ENCODE measurements around the gene TLR8.
"Not testable (repeated sequence)": the region's sequence is repeated elsewhere in the genome, so short reads cannot be mapped to it uniquely, and the experiment has no call there.

Gene TLR8

DNA sequence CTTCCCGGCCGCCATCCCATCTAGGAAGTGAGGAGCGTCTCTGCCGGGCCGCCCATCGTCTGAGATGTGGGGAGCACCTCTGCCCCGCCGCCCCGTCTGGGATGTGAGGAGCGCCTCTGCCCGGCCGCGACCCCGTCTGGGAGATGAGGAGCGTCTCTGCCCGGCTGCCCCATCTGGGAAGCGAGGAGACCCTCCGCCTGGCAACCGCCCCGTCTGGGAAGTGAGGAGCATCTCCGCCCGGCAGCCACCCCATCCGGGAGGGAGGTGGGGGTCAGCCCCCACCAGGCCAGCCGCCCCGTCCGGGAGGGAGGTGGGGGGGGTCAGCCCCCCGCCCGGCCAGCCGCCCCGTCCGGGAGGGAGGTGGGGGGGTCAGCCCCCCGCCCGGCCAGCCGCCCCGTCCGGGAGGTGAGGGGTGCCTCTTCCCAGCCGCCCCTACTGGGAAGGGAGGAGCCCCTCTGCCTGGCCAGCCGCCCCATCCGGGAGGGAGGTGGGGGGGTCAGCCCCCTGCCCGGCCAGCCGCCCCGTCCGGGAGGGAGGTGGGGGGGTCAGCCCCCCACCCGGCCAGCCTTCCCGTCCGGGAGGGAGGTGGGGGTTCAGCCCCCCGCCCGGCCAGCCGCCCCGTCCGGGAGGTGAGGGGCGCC lies 56.9 kb downstream of the TLR8 start:
- not testable (repeated sequence) for DNase-seq (ENCODE audit: low read depth in 3 of 3, low spot score in 1 of 3)

DNA sequence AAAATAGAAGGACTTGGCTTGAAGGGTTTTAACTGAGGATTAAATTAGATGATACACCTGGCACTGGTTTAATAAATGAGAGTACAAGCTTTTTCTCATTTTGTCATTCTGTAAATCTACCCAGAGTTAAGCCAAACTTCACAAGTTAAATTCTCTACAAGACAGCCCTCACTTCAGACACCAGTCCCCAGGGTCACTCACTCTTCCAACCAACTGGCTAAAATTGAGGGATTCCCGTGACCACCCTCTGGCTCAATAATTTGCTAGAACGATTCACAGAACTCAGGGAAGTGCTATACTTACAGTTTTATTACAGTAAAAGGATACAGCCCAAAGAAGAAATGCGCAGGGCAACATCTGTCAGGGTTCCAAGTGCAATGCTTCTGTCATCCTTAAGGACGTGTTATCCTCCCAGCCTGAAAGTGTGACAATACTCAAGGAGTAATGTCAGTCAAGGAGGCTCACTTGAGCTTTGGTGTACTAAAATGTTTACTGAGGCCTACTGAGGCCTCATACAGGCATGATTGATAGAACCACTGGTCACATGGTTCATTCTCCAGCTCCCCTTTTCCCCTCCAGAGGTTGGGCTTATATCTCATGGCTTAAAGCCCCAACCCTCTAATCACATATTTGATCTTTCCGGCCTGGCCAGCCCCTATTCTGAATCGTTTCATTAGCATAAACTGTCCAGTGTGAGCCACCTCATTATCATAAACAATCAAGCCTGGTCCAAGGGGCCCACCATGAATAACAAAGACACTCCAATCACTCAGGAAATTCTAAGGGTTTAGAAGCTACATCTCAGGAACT lies 58.9 kb downstream of the TLR8 start:
- DNase-seq (ENCODE audit: low read depth in 3 of 3, low spot score in 1 of 3): no peak

GRCh38 chrX:12966151-12966550 lies 59.7 kb downstream of the TLR8 start:
- DNase-seq (ENCODE audit: low read depth in 3 of 3, low spot score in 1 of 3): no peak

GRCh38 chrX:12967711-12968465 lies 61.5 kb downstream of the TLR8 start:
- DNase-seq (ENCODE audit: low read depth in 3 of 3, low spot score in 1 of 3): no peak

DNA sequence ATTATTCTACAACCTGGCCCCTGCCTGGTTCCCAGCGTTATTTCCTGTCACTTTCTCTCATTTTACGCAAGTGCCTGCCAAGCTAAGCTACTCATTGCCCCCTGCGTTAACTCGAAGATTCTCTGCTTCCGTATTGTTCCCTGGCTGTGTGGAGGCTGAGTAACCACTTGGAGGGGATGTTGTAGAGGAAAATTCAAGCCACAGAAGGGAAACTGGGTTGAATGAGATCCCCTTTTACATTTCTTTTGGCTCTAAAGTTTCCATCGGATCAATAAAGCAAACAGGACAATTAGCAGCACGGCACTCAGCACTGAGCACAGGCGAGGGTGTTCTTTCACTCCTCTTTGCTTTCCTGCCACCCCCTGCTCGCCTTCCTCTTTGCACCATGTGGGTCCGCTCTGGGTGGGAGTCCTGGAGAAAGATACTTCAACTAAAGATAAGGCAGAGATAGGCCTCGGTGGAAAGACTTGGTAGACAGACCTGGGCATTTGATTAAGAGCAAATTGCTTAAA lies 64.3 kb downstream of the TLR8 start:
- DNase-seq (ENCODE audit: low read depth in 3 of 3, low spot score in 1 of 3): no peak

DNA sequence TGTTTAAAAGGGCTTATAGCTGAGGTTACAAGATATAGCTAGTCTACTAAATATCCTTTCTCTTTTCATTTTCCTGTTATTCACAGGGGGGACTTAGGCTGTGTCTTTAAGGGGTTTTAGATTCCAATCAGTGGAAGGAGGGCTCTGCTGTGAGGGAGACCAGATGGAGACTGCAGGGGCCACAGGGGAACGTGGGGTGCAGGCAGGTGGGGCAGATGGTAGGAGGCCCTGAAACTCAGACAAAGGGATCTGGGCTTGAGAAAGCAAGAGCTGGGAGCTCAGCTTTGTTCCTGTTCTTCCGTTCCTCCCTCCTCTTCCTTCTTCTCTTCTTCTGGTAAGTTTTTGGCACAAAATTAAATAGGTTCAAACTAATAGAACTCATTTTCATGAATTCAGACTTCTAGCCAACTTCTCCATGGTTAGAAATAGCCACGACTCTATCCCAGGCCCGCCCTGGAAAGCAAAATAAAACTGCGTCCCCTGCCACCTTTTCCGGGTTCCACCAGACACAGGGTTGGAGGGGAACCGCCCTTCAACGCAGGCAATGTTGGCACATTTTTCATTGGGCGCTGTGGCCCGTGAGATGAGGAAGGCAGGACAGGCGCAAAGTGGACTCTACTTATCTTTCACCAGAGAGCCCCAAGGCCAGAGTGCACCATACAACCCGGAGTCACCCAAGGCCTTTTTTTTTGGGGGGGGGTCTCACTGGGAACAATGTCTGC lies 65.0 kb downstream of the TLR8 start:
- DNase-seq (ENCODE audit: low read depth in 3 of 3, low spot score in 1 of 3): no peak

DNA sequence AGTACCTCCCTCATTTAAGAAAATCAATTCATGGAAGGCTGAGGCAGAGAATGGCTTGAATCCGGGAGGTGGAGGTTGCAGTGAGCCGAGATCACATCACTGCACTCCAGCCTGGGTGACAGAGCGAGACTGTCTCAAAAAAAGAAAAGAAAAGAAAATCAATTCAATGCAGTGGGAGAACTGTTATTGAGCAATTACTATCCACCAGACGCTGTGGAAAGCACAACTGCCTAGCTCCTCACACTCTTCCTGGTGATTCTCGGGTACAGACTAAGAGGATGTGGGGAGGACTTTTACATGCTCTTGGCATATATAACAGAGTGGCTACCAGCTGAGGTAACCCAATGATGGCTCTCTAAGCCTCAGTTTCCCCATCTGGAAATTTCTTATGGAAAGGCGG lies 65.8 kb downstream of the TLR8 start:
- DNase-seq (ENCODE audit: low read depth in 3 of 3, low spot score in 1 of 3): no peak

All from stimulated activated CD4-positive, alpha-beta T cell treated with anti-CD3 and anti-CD28 coated beads, TNF-alpha, amount 100 ng/mL, for 1 hour (primary cell).